GM19372 (cell line): ENCODE measurements around the gene FOXP1.

ENCODE experiments used
- ATAC-seq: cut with Tn5 transposase; IDR thresholded peaks from one replicate; pipeline ENCODE4 v1.9.1; 2021; ENCODE audit warnings: mild to moderate bottlenecking, low read depth, moderate library complexity; ENCODE audit not compliant: unreplicated experiment

FOXP1 gene

DNA sequence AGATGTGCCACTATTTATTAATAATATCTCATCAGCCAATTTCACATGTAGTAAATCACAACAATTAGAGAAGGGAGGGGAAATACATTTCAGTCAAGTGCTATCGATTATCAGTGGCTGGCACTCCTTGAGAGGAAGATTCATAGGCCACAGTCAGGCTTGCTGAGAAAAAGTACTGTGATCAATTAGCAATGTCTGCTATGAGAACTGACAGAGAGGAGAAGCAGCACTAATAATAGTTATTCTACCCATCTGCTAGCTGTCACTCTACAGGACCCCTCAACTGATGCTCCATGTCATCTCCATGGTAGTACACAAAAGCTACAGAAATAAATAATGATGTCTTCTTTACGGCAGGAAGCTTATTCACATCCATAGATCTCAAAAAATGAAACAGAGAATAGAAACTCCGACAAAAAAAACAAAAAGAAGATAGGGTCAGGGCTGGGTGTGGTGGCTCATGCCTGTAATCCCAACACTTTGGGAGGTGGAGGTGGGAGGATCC lies 351.3 kb downstream of the FOXP1 start:
- ATAC-seq = no peak

GRCh38 chr3:71231680-71232079 lies 351.8 kb downstream of the FOXP1 start:
- ATAC-seq = no peak

GRCh38 chr3:71229905-71230657 lies 353.4 kb downstream of the FOXP1 start:
- ATAC-seq = no peak

DNA sequence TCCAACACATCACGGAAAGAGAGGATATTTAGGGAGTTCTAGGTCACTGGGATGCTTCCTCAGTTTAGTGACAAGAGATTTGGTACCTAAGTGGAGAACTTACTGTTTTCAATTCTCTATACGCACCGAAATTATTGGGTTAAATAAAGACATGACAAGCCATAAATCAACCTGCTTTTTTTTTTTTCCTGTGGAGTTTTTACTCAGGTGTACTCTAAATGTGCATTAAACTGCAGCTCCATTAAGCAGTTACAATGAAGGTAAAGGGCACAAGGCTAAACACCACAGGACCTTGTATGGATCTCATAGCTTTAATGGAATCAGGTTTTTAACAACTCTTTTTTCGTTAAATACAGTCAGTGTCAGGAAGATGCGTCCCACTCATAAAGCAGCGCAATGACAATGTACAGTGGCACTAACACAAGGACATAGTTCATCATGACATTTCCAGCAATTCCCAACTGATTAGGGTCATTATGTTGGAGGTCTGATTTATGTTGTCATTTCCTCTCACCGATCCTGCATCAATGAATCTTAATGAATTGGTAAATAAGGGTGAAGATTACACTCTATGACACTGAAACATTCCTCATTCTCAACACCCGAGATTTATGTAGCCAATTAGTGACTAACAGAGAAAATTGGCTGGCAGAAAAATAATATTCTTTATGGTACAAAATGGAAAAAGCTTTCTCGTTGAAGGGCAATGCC lies 355.2 kb downstream of the FOXP1 start:
- no peak for ATAC-seq

GRCh38 chr3:71227270-71227661 lies 356.3 kb downstream of the FOXP1 start:
- ATAC-seq = peak; percentile 1

DNA sequence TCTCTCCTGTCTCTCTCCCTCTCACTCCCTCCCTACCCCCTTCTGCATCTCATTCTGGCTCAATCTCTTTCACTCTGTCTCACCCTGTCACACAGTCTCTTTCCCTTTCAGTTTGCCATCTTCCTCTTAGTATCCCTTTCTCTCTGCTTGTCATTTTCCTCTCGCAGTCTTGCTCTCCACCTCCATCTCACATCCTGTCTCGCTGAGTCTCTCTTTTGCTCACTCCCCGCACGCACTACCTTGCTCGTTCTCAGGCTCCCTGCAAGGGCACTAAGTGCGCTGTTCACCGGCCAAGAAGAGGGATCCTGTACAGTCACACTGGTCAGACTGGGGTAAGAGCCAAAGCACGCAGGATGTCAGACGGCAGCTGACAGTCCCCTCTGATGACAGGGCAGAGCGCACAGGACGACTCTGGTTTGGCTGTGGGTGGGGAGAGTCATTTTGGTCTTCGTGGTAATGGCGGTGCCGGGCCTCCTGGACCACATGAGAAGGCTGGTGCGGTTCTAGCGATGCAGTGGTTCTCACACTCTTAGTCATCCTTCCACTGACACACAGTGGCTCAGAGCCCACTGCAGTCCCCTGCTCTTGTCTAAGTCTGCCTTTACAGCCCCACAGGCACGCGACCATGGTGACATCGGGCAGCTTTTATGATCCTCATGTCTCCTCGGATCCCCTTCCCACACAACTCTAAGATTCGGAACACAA lies 356.8 kb downstream of the FOXP1 start:
- ATAC-seq = peak; percentile 80

DNA sequence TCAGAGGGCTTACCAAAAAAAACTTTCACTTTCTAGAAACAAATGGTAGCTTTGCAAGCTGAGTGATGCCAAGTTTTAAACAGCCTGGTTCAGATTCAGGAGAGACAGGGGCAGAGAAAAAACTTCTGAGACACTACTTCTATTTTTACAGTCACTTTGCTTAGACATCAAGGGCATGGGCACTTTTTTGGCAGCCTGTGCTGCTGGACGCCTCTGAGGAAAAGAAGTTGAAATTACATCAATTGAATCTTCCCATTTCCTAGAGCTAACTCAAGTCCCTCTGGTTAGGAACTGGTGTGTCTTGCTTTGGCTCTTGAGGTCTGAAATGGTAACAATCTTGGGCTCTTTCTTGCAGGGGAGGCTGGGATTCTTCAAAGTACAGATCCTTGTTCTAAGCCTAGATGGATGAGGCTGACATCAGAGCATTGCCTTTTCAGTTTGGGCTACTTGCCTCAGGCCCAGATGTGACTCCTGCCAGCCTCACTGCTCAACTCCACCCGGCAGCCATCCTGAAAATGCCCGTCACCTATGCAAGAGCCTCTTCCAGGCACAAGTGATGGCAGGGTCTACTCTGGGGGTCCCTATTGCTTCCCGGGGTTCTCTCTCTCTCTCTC lies 357.5 kb downstream of the FOXP1 start:
- ATAC-seq = peak; percentile 14

DNA sequence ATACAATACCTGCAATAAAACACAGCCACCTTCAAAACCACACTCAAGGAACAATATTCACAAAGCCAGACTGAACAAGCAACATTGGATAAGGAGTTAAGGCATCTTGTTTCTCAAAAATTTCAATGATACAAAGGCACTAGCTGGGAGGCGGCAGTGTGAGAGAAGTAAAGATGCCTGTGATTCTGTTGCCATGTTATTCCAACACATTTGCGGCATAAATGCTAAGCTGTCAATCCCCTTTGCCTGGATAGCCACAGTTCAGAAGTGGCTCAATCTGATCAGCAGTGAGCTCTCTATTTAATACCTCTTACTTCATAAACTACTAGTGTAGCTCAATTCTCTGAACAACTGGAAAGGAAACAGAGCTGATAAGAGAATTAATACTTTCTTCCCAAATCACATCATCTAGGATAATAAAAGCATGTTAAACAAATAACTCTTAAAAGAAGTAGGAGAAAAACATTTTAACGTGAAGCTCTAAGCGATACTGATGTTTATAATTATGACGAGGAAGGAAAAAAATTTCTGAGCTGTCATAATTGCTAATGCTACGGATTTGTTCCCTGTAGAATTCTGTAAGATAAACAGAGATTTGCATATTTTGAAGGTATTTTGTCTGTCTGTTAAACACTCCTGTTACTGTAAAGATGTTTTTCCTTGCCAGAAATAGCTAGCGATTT lies 358.4 kb downstream of the FOXP1 start:
- no peak for ATAC-seq

GRCh38 chr3:71219744-71220638 lies 363.5 kb downstream of the FOXP1 start:
- peak; percentile 95 for ATAC-seq

DNA sequence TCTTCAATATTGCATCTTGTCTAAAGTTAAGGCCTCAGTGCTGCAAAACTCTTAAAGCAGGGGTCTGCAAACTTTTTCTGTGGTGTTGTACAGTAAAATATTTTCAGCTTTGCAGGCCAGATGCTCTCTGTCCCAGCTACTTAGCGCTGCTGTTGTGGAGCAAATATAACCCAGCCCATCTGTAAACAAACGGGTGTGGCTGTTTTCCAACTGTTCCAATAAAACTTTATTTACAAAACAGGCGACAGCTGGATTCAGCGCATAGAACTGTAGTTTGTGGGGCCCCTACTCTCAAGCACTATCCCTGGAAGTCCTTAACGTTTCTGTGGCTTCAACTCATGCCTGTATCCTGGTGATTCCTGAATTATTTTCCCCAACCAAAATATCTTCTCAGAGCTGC lies 365.0 kb downstream of the FOXP1 start:
- no peak for ATAC-seq

- no peak for ATAC-seq
Measured at GRCh38 chr3:71217640-71218222, 365.8 kb downstream of the FOXP1 start.

- ATAC-seq = no peak
Measured at GRCh38 chr3:71215351-71215750, 368.2 kb downstream of the FOXP1 start.

DNA sequence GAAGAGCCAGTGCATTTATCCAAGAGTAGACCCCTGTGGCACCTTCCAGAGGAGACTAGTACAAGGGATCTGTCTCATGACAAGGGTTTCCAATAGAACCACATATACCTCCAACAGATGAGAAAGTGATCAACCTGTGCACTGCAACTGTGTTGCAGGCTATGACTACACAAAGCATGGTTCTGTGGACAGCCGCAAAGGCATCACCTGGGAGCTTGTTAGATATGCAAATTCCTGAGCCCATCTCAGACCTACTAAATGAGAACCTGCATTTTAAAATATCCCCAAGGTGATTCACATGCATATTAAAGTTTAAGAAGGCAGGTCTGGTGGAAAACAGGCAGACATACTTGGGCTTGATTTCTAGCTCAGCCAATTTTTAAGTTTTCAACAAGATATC lies 368.7 kb downstream of the FOXP1 start:
- no peak for ATAC-seq

DNA sequence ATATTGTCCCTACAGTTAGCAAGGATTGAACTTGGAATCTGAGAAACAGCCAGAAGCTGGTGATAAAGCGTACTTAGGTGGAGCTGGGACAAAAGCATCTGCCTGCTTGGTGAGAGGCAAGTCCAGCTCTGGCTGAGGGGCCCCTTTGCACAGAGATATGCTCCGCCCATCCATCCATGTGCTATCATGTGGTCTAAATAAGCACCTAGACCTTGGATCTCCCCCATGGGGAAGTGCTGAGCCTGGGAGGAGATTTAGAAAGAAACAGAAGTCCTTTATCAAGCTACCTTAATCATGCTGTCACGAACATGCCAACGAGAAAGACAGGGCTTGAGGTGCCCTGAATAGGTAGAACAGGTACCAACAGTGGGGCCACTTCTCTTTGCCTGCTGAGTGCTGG lies 369.5 kb downstream of the FOXP1 start:
- ATAC-seq = no peak

DNA sequence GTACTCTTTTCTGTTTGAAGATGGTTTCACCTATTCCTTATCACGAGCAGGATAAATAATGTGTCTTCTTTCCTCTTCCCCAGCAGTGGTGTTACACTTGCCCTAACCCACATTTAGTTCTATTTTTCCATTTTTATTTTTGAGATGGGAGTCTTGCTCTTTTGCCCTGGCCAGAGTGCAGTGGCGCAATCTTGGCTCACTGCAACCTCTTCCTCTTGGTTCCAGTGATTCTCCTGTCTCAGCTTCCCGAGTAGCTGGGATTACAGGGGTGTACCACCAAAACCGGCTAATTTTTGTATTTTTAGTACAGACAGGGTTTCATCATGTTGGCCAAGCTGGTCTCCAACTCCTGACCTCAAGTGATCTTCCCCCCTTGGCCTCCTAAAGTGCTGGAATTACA lies 372.4 kb downstream of the FOXP1 start:
- no peak for ATAC-seq

DNA sequence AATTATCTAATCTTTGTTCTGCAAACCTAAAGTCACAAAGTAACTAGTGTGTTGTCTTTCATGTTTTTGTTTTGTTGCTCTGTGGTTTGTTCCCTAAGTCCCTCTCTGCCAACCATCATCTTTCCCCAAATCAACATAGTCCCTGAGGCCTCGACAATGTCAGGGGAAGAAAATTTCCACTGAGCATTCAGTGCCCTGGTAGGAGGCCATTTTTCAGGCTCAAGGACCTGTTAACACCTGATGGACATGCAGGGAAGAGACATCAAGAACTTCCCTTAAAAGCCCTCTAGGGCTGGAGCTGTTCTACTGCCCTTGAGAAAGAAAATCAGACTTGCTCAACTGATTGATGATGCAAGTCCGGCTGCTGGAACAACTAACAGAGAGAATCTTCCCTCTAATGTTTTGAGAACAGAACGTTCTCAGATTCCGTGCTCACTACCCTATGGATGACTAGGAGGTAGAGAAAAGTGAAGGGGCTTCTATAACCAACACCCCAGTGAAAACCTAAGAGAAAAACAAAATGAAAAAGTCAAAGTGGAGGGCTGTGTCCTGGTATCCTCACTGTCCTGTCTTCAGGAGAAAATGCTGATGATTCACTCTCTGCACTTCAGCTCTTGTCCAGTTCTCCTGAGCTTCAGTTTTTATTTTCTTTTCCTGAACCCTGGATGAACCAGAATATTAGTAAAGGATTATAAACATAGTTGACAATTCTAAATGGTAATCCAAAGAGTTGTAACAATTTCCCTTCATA lies 373.1 kb downstream of the FOXP1 start:
- no peak for ATAC-seq

DNA sequence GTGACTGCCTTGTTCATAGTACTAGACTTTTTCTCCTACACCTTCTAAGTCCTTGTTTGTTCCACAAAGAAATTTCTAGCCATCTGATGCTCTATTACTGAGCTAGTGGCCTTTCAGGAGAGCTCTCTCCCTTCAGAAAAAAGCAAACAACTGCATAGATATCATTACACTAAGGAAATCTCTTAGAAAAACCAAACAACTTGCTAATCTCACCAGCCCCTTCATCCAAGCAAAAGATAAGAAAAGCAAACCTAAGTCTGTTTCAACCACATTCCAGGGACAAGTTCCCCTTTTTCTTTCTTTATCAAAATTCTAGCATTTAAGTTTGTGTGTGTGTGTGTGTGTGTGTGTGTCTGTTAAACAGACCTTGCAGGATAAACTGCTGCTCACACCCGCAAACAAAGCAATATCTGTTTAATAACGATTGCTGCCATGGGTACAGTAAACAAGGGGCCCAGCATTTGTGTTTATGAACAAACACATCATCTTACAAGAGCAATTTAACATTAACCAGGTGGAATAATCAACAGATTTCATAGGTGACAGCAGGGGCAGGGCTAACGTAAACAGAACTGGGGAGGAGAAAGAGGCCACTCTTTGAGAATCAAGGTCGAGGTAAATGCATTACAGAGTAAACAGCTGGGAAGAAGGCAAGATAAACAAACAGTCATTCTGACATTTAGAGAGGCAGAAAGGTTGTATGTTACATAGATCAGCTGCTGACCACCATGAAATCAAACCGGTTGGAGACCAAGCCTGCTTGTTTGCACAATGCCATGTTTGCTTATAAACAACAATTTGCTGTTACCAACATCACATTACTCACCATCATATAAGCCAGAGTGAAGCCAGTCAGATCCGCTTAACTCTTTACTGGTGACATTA lies 375.1 kb downstream of the FOXP1 start:
- ATAC-seq = no peak
